Bronchial epithelial cell (primary cell): ENCODE measurements around the gene ADAMTS15. TPM values are rescaled to one million over a fixed set of nuclear protein-coding genes. Genes with fewer than 3 reads are reported as not detected.

Experiments
- DNase-seq: peaks from one replicate; pipeline ENCODE4 v3.0.0-alpha.2; 2010; ENCODE audit warnings: low read depth
- FAIRE-seq: peaks from 2 replicates; lab custom pipeline; 2011; peaks lifted over from hg19 to GRCh38; lab: Jason Lieb, UNC
- H3K27me3 ChIP-seq: 2 replicates; pipeline ENCODE4 v1.5.1; 2011; ENCODE audit warnings: low read length; ENCODE audit not compliant: control insufficient read depth, insufficient read depth
- H3K36me3 ChIP-seq: 2 replicates; pipeline ENCODE4 v1.5.1; 2011; ENCODE audit warnings: low read length; ENCODE audit not compliant: control insufficient read depth, insufficient read depth
- H3K4me3 ChIP-seq: 2 replicates; pipeline ENCODE4 v1.5.1; 2011; ENCODE audit warnings: mild to moderate bottlenecking, low read depth, low read length, control low read depth
- total RNA-seq: library from RNA; depleted of rRNA; stranded (reverse); fragments of >200 nt; gene quantifications from 2 replicates; pipeline ENCODE4 v1.2.1, GENCODE V29; 2014
- TF ChIP-seq, protein P1 (sequence below): IDR thresholded peaks from 2 replicates; pipeline ENCODE4 v1.5.1; 2011; ENCODE audit warnings: mild to moderate bottlenecking, moderate library complexity, low read length, control low read depth, inconsistent platforms; ENCODE audit not compliant: insufficient read depth, severe bottlenecking

ADAMTS15 gene
- total RNA-seq, 1 donor from 2014 or later, result 0.26 TPM

DNA sequence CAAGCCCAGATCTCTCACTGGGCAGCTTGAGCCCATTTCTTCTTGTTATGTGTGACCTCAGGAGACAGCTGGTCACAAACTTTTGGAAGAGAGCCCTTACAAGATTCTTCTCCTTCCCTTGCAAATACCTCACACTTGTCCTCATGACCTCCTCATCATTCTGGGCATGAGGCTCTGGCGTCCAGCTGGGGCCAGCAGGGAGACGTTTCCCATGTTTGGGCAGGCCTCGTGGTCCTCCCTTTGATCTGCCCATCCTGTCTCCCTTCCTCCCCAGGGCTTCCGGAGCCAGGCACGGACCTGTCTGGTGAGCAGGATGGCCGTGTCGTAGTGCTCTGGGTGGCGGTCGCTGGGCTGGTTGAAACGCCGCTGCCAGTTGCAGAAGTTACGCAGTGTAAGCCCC lies 29.7 kb upstream of the ADAMTS15 start:
- Histone ChIP-seq H3K27me3 (peaks cover 2% of the 10 kb centered on the region), H3K36me3 (no peaks in the 10 kb centered on the region), H3K4me3 (no peak overlapping the region)
- no peak for FAIRE-seq
- TF ChIP-seq, protein P1, sequence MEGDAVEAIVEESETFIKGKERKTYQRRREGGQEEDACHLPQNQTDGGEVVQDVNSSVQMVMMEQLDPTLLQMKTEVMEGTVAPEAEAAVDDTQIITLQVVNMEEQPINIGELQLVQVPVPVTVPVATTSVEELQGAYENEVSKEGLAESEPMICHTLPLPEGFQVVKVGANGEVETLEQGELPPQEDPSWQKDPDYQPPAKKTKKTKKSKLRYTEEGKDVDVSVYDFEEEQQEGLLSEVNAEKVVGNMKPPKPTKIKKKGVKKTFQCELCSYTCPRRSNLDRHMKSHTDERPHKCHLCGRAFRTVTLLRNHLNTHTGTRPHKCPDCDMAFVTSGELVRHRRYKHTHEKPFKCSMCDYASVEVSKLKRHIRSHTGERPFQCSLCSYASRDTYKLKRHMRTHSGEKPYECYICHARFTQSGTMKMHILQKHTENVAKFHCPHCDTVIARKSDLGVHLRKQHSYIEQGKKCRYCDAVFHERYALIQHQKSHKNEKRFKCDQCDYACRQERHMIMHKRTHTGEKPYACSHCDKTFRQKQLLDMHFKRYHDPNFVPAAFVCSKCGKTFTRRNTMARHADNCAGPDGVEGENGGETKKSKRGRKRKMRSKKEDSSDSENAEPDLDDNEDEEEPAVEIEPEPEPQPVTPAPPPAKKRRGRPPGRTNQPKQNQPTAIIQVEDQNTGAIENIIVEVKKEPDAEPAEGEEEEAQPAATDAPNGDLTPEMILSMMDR, result no peak
- no peak for DNase-seq

DNA sequence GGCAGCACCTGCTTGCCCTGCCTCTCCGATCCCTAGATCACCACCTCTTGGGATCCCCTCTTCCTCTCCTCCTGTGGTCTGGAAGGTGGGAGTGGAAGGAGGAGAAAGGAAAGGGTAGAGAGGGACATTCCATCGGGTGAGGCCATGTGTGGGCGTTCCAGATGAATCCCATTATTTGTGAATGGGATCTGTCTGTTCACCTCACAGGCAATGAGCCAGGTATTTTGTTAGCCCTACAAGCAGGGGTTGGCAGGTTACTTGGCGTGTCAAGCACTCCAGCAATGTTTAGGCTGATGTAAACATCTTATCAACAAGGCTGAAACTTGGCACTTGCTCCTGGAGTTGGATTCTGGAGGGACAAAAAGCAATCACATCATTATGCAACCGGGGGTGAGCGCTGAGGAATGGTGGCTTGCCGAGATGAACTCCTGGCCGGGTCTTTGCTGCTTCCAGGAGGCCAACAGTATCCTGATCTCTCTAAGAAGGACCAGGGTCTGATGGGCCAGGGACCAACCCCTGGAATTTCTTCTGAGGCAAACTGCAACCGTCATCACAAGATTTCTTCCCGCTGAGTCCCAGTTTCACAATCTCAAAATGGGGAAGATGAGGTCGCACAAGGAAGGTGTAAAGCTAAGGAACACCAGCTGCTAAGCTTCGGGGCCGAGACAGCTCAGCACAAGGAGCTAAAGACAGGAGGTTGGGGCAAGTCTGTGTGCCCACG lies 27.8 kb upstream of the ADAMTS15 start:
- DNase-seq (peak; percentile 52), FAIRE-seq (no peak)
- TF ChIP-seq, protein P1, result no peak
- H3K4me3 ChIP-seq, result no peak overlapping the region
- H3K27me3 ChIP-seq, result peaks cover 2% of the 10 kb centered on the region
- H3K36me3 ChIP-seq, result no peaks in the 10 kb centered on the region

DNA sequence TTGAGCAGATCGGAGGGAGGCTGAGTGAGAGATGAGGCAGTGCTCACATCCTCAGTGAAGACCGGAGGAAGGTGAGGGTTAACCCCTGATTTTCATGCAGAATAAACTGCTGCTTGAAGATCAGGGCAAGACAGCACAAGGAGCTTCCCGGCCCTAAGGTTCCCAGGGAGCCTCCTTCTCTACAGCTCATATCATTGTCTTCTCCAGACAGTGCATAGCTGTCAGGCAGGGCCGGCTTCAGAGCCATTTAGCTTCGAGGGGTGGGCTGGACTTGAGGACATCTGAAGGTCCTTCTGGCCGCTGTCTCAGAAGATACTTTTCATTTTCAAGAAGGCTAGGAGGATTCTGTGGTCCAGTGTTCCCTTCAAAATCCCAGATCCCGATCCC lies 27.3 kb upstream of the ADAMTS15 start:
- DNase-seq, result no peak
- Histone ChIP-seq H3K36me3 (no peaks in the 10 kb centered on the region), H3K27me3 (peaks cover 7% of the 10 kb centered on the region), H3K4me3 (no peak overlapping the region)
- TF ChIP-seq, protein P1, result no peak
- FAIRE-seq, result peak; percentile 77

DNA sequence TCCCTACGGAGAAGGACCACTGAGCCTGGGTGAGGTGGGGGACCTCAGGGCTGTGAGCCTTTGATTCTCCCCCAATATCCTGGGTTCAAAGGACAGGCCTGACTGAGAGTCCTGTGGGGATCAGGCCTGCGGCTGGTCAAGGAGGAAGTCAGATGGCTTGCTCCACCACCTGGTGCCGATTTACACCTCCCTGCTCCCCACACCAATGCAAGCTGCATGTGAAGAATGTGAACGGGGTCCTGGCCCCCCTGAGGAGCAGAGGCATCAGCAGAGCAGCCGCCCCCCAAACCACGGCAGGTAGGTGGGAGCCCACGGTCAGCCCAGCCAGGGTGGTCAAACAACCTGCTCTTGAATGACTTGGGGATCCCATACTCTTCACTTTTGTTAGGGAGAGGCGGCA lies 26.7 kb upstream of the ADAMTS15 start:
- Histone ChIP-seq H3K36me3 (no peaks in the 10 kb centered on the region), H3K27me3 (peaks cover 12% of the 10 kb centered on the region), H3K4me3 (no peak overlapping the region)
- TF ChIP-seq, protein P1, result no peak
- no peak for FAIRE-seq
- DNase-seq, result no peak

DNA sequence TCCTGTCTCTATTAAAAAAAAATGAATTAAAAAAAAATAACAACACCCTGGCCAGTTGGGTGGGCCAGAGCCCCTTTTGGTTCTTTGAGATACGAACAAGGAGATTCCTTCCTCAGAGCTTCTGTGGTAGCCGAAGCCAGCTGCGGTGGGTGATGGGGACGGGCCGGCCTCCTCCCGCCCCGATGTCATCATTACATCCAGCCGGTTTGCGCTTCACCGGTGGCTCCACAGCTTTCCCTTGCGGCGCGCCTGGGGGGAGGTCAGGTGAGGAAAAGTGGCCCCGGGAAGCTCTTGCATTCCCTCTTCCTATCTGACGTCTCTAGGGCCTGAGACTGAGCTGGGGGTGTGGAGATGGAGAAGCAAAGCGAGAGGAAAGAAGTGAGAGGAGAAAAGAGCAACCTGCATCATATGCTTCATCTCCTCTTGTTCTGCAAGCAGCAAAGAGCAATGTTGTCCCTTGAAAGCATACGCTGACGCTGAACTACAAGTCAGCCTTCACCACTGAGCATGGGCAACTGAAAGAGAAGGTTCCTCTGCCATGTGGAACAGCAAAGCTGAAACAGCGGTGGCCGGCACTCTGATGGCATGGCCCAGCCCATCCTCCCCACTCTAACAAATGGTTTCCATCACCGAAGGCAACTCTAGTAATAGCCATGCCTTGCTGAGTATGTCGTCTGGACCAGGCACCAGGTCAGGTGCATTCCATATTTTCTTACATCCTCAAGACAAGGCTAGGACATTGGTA lies 26.0 kb upstream of the ADAMTS15 start:
- Histone ChIP-seq H3K36me3 (no peaks in the 10 kb centered on the region), H3K4me3 (no peak overlapping the region), H3K27me3 (peaks cover 19% of the 10 kb centered on the region)
- DNase-seq (no peak), FAIRE-seq (no peak)
- TF ChIP-seq, protein P1, result no peak
